MM.1S (cell line): ENCODE data around the gene MT1M.

Source experiments
- EZH2phosphoT487 ChIP-seq: fragments of 300-600 bp; sonication (generic); IDR thresholded peaks from 2 replicates; pipeline ENCODE4 v1.6.1; 2018; ENCODE audit warnings: antibody characterized with exemption, low read length
- TF ChIP-seq, protein P1 (sequence below): fragments of 300-600 bp; sonication (generic); IDR thresholded peaks from 2 replicates; pipeline ENCODE4 v1.5.1; 2016; ENCODE audit warnings: antibody characterized with exemption, low read length, mixed read lengths

DNA sequence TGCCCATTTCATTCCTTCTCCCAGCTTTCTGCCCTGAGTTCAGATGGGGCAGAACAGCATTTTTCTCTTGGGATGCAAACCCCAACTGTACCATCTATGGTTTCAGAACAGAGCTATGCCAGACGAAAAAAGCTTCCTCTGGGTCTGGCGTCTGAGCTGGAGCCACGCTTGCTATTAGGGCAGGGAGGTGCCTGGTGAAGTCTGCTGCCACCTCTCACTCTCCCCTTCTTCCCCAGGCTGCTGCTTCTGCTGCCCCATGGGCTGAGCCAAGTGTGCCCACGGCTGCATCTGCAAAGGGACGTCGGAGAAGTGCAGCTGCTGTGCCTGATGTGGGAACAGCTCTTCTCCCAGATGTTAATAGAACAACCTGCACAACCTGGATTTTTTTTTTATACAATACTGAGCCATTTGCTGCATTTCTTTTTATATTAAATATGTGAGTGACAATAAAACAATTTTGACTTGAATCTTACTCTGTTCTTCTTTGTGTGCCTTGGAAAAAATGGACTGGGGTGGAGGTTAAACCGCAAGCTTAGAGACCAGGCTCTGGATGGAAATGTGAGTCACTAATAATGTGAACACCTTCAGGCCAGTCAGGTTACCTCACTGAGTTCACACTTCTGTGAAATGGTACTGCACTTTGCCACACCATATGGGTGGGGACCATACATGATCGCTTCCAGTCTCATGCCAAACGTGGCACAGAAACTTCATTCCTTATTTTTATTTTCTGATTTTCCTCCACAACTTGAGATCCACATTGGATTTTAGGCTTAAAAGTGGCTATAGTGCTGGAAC, 4.4 kb downstream of the MT1M start:
- TF ChIP-seq, protein P1, sequence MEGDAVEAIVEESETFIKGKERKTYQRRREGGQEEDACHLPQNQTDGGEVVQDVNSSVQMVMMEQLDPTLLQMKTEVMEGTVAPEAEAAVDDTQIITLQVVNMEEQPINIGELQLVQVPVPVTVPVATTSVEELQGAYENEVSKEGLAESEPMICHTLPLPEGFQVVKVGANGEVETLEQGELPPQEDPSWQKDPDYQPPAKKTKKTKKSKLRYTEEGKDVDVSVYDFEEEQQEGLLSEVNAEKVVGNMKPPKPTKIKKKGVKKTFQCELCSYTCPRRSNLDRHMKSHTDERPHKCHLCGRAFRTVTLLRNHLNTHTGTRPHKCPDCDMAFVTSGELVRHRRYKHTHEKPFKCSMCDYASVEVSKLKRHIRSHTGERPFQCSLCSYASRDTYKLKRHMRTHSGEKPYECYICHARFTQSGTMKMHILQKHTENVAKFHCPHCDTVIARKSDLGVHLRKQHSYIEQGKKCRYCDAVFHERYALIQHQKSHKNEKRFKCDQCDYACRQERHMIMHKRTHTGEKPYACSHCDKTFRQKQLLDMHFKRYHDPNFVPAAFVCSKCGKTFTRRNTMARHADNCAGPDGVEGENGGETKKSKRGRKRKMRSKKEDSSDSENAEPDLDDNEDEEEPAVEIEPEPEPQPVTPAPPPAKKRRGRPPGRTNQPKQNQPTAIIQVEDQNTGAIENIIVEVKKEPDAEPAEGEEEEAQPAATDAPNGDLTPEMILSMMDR: no peak
- no peak for TF ChIP-seq EZH2phosphoT487
